AG09319 (cell line): ENCODE results near the gene ALX3.

ENCODE experiments used
- DNase-seq: peaks from one replicate; pipeline ENCODE4 v3.0.0-alpha.2; 2010; ENCODE audit warnings: low read depth; ENCODE audit errors: extremely low read depth
- TF ChIP-seq, protein P1 (sequence below): IDR thresholded peaks from 2 replicates; pipeline ENCODE4 v1.5.1; 2011; ENCODE audit warnings: low read depth, mild to moderate bottlenecking, inconsistent platforms, low read length, moderate library complexity

Gene ALX3

DNA sequence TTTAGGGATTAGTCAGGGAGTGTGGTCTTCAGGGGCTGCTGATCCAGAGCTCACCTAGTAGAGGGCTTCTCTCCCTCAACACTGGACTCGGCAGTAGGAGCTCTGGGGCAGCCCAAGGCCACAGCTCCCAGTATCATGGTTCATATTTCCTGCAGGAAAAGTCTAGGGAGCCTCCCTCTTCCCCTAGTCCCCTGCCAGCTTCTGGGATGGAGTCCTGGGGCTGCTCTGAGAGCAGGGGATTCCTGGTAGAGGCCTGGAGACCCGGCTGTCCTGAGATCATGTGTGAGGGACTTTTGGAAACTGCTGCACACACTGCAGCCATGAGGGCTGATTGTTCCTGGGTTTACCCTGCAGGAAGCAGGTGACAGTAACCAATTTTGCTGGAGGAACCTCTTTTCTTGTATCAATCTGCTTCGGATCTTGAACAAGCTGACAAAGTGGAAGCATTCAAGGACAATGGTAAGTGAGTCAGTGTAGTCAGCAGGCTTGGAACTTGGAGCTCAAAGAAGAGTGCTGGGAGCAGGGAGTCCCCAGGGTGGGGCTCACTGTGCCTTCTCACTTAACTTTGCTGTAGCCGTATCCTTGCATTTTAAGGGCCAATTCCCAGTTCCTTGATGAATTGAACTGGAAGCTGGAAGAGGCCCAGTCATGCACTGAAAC is 19.7 kb downstream of the ALX3 start:
- DNase-seq: no peak
- TF ChIP-seq, protein P1, sequence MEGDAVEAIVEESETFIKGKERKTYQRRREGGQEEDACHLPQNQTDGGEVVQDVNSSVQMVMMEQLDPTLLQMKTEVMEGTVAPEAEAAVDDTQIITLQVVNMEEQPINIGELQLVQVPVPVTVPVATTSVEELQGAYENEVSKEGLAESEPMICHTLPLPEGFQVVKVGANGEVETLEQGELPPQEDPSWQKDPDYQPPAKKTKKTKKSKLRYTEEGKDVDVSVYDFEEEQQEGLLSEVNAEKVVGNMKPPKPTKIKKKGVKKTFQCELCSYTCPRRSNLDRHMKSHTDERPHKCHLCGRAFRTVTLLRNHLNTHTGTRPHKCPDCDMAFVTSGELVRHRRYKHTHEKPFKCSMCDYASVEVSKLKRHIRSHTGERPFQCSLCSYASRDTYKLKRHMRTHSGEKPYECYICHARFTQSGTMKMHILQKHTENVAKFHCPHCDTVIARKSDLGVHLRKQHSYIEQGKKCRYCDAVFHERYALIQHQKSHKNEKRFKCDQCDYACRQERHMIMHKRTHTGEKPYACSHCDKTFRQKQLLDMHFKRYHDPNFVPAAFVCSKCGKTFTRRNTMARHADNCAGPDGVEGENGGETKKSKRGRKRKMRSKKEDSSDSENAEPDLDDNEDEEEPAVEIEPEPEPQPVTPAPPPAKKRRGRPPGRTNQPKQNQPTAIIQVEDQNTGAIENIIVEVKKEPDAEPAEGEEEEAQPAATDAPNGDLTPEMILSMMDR: no peak

DNA sequence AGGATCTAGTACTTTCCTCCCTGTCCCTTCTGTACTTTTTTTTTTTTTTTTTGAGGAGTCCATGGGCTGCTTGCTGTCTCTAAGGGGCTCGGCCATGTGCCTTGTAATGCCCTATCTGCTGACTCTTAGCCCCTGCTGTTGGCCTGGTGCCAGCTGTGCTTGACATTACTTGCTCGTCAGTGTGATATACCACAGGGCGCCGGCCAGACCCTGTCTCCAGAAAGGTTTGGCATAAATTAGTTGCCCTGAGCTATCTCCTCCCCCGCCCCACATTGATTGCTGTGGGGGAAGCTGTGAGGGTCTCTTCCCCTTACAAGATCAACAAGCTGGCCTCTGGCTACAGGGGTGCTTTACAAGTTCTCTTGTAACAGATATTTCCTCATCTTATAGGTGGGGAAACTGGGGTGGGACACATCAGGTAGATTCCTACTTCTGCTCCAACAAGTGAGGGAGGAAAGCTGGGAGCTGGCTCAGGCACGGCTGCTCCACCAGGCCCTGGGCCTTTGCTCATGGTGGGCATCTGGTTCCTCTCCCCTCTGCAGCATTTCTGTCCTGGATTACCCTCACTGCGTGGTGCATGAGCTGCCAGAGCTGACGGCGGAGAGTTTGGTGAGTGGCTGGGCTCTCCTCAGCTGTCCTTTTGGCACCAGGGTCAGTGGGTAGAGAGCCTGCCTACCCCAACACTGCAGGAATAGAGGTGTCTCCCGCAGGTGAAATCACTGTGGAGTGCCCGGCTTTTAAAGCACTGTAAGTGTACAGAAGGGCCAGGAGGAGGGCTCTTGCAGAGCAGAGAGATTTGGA is 20.5 kb downstream of the ALX3 start:
- TF ChIP-seq, protein P1: no peak
- no peak for DNase-seq

DNA sequence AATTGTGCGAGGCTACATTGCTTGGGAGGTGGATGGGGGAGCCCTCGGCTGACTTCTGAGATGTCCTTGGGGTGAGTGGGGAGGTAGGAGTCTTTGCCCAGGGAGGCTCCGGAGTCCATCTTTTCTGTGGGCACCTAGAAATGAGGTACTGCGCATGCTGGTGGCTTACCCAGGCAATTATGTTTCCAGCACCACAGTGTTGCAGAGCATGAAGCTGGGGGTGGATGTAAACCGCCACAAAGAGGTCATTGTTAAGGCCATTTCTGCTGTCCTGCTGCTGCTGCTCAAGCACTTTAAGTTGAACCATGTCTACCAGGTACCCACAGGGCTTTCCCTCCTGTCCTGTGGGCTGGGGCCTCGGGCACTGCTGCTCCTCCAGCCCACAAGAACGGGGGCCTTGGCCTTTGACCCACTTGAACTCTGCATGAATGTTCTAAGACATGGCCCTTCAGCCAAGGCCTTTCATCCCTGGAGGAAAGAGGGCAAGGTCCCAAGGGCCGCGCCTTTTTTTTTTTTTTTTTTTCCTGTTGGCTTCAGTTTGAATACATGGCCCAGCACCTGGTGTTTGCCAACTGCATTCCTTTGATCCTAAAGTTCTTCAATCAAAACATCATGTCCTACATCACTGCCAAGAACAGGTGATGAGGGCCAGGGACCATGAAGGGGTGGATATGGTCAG is 21.4 kb downstream of the ALX3 start:
- DNase-seq: no peak
- TF ChIP-seq, protein P1: no peak

DNA sequence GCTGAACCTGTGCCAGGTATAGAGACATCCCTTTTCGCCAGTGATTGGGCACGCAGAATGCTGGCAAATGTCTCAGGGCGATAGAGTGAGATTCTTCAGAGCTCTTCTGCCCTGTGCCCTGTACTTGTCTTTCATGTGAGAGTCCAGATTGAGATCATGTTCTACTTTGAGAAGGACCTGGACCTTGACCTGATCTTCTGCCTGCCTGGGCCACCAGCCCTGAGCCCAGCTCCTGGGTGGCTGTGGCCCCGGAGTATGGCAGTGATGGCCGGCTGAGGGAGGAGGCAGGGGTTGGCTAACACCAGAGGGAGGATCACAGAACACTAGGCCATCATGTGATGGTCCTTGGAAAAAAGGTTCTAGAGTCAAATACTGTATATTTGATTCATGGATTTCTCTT is 22.2 kb downstream of the ALX3 start:
- DNase-seq: no peak
- TF ChIP-seq, protein P1: no peak

DNA sequence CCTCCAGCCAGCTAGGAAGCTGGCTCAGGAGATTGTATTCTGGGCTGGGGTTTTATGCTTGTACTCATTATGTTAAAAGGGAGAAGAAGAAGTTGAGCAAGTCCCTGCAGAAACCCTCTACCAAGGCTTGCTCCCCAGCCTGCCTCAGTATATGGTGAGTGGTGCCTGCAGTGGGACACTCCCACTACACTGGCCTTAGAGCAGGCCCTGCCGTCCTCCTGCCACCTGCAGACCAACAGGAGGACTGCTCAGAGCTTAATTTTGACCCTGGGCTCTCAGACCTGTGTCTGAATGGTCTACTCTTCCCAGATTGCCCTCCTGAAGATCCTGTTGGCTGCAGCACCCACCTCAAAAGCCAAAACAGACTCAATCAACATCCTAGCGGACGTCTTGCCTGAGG is 23.0 kb downstream of the ALX3 start:
- TF ChIP-seq, protein P1: no peak
- DNase-seq: no peak

DNA sequence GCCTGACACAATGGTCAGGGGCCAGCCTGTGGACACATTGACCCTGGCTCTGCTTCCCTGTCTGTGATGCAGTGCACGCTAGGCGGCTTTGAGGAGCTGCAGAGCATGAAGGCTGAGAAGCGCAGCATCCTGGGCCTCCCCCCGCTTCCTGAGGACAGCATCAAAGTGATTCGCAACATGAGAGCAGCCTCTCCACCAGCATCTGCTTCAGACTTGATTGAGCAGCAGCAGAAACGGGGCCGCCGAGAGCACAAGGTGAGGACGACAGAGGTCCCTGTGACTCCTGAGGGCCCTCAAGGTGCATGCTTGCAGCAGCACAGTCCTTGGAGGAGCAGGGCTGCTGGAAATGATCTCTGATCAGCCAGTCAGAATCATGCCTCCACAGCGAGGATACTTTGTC is 27.5 kb downstream of the ALX3 start:
- TF ChIP-seq, protein P1: no peak
- DNase-seq: no peak

DNA sequence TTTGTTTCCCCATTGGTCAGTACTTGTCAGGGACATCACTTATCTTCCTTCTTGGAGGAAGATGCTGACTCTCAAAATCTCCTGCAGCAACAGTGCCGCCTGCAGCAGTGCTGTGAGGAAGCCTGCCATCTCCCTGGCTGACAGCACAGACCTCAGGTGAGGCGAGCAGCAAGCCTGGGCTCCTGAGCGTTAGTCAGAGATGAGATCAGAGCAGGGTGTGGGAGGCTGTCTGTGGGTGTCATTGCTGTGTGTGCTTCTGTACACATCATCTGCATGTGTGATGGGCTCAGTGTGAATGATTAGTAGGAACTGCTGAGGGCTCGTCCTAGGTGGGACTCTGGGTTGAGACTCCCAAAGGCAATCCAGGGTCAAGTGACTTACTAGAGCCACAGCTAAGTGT is 29.9 kb downstream of the ALX3 start:
- DNase-seq: no peak
- TF ChIP-seq, protein P1: no peak
